Hepatocyte (in vitro differentiated cells): ENCODE measurements around the gene FBXL20.

Source experiments
- EZH2 ChIP-seq: fragments of 200-600 bp; sonication (generic); IDR thresholded peaks from 2 replicates; pipeline ENCODE4 v1.6.1; 2016; ENCODE audit warnings: antibody characterized with exemption, mild to moderate bottlenecking, borderline replicate concordance
- EZH2phosphoT487 ChIP-seq: fragments of 200-600 bp; sonication (generic); IDR thresholded peaks from one replicate; pipeline ENCODE4 v1.6.1; 2018; ENCODE audit warnings: antibody characterized with exemption, mild to moderate bottlenecking, low read depth, moderate library complexity; ENCODE audit not compliant: unreplicated experiment, severe bottlenecking
- TF ChIP-seq, protein P1 (sequence below): fragments of 200-600 bp; sonication (generic); IDR thresholded peaks from 2 replicates; pipeline ENCODE4 v1.5.1; 2016; ENCODE audit warnings: antibody characterized with exemption, mild to moderate bottlenecking; ENCODE audit not compliant: poor library complexity

- TF ChIP-seq, protein P1, sequence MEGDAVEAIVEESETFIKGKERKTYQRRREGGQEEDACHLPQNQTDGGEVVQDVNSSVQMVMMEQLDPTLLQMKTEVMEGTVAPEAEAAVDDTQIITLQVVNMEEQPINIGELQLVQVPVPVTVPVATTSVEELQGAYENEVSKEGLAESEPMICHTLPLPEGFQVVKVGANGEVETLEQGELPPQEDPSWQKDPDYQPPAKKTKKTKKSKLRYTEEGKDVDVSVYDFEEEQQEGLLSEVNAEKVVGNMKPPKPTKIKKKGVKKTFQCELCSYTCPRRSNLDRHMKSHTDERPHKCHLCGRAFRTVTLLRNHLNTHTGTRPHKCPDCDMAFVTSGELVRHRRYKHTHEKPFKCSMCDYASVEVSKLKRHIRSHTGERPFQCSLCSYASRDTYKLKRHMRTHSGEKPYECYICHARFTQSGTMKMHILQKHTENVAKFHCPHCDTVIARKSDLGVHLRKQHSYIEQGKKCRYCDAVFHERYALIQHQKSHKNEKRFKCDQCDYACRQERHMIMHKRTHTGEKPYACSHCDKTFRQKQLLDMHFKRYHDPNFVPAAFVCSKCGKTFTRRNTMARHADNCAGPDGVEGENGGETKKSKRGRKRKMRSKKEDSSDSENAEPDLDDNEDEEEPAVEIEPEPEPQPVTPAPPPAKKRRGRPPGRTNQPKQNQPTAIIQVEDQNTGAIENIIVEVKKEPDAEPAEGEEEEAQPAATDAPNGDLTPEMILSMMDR: no peak
- no peak for TF ChIP-seq EZH2
- TF ChIP-seq EZH2phosphoT487: no peak
Observed at GRCh38 chr17:39410279-39410678, 8.9 kb upstream of the FBXL20 start.
